Activated CD4-positive, alpha-beta T cell treated with anti-CD3 and anti-CD28 coated beads, Interleukin-2, amount 50 U/mL, for 24 hours (primary cell): ENCODE data around the gene CISH.

Source experiments
- DNase-seq, 2 donors: peaks; one replicate each; pipeline ENCODE4 v3.0.0-alpha.2; 2020; ENCODE audit warnings: low read depth in 1 of 2, low spot score in 1 of 2

Gene CISH

DNA sequence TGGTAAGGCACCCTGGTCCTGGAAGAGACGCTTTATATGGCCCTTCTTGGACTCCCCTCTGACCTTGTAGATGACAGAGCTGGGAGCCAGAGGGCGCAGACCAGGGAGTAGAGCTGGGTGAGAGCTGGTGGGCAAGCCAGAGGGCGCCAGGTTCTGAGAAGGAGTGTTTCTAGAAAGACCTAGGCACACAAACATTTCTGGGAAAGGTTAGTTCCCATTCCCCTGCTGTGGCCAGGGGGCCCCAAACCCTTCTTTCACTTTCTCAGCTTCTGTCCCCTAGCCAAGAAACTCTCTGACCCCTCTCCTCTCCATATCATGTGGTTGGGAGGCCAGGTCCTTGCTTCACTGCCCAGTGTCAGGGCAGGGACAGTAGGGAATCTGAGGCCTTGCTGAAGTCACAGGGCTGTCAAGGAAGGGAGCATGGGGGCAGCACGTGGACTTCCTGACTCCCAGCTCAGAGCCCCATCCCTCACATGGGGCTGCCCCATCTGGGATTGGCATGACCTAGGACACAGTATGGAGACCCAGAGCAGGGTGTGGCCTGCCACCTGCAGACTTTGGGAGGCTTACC, 38.7 kb downstream of the CISH start:
- DNase-seq: peak in 1 of 2 donors; percentile 30

DNA sequence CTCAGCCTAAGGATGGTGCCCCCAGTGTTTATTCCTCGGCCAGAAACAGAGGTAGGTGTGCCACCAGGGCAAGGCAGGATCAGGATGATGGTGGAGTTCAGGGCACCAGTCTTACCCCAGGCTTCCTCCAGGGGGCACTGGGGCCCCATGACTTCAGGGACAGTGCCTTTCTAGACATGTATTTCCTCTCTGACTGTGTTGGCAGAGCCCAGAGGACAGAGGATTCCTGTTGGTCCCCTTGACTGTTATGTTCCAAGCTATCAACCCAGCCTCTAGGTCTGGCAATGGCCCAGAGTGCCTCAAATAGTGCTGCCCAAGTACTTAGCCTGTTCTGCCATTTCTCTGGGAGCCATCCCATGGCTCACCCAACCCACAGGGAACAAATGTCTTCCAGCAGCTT, 39.4 kb downstream of the CISH start:
- DNase-seq: peak; percentile 65 to 85

GRCh38 chr3:50571486-50571885, 40.1 kb downstream of the CISH start:
- no peak for DNase-seq

DNA sequence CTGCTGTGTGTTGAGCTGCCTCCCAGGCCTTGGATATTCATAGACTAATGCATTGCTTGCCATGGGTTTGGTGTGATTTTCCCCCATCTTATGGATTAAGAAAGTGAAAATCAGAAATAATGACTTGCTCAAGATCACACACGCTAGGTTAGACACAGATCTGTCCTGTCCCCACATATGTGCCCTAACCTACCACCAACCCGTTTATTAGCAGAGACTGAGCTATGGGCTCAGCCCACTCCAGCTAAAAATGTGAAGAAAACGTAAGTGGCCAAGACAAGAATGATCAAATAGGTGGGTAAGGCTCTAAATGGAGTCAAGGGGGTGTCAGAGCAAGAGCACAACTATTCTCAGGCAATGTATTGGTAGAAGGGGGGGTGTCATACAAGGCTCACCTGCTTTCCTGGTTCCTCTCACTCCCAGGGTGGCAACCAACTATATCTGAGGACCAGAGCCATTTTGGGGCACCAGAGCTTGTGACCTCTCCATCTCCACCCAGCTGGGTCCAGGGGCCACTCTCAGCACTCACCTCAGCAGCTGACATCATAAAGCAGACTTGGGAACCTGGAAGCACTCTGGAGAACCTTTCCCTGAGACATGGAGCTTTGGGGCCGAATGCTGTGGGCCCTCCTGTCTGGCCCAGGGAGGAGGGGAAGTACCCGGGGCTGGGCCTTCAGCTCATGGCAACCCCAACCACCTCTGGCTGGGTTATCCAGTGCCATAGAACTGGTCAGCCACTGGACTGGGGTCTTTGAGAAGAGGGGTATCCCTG, 40.9 kb downstream of the CISH start:
- no peak for DNase-seq

- peak; percentile 86 to 93 for DNase-seq
Observed at GRCh38 chr3:50568947-50569749, 42.4 kb downstream of the CISH start, which contains the start of gene HEMK1. TSS of gene HEMK1 (plus strand) at chr3:50569522. CDS start at chr3:50571105, 1,583 bp downstream.

- DNase-seq: peak; percentile 83 to 92
Observed at GRCh38 chr3:50567386-50568167, 44.0 kb downstream of the CISH start, which contains the start of gene C3orf18. TSS of gene C3orf18 (minus strand) at chr3:50567747. CDS start at chr3:50565699, 2,048 bp downstream.

DNA sequence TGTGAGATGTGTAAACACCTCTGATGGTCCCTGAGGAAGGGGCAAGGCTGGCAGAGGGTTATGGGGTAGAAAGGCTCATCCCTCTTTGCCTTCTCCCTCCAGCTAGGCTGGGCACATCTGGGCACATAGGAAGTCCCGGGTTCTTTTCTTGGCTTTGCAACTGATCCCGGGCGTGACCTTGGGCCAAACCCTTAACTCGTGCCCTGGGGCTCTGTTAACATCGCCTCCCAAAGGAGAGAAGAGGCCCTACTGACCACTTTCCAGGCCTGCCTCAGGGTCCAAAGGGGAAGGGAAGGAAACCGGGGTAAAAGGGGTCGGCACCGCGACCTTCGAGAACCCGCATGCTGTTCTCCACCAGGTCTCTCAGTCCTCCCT, 44.6 kb downstream of the CISH start:
- DNase-seq: no peak

DNA sequence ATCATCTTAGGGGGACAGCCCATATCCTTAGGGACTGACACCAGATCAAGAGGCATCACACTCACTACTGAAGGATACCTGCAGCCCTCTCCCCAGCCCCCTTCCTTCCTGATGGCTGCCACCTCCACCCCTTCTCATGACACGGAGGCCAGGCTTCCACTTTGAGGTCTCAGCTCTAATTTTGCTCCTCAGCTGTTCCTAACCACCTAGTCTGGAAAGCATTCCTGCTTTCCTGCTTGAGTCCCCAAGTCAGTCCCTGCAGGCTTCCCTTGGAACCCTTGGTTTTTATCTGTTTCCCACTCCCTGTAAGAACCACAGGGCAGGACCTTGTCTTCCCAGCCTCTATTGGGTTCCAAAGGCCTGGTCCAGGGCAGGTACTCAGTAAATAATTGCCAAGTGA, 47.3 kb downstream of the CISH start:
- no peak for DNase-seq

DNA sequence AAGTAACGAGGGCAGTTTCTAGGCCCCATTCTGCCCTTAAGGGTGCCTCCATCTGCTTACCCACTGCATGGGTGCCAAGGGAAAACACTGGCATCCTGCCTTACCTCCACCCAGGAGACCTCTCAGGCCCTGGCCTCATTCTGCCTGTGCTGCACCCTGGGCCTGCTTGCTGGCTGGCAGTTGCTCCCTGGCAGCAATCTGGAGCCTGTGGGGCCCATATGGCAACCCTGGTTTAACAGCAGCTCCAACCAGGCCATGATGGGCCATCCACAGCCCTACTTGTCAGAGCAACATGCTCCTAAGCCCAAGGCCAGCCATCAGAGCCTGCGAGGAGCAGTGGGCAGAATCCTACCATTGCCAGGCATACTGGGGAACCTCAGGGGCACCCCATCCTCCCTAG, 47.7 kb downstream of the CISH start:
- DNase-seq: no peak

- no peak for DNase-seq
Observed at GRCh38 chr3:50562861-50563260, 48.7 kb downstream of the CISH start.

DNA sequence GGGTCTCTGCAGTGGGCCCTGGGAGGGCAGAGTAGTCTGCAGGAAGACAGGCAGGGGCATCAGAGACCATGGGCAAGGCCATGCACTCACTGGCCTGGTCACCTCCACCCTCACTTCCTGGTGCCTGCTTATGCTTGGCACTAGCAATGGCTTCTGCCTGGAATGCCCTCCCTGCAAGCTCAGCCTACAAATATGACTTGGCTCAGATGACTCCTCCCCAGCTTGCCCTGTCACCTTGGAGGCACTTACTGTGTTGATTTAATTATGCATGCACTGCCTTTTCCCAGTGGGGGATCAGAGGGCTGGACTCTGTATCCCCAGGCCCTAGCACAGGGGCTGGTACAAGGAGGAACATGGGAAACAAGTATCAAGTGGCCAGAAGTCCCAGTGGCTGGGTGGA, 51.9 kb downstream of the CISH start:
- DNase-seq: no peak

GRCh38 chr3:50557915-50558314, 53.7 kb downstream of the CISH start:
- no peak for DNase-seq

- DNase-seq: no peak
Observed at GRCh38 chr3:50557106-50557505, 54.5 kb downstream of the CISH start.
